ENCODE data around the gene SMIM35. TPM values are rescaled to one million over a fixed set of nuclear protein-coding genes. Genes with fewer than 3 reads are reported as not detected.

Gene SMIM35
- total and polyA plus RNA-seq, 2 of the 13 experiments (the other 11 are each of a cell fraction or from before 2014, with no cell fraction given), result not detected

DNA sequence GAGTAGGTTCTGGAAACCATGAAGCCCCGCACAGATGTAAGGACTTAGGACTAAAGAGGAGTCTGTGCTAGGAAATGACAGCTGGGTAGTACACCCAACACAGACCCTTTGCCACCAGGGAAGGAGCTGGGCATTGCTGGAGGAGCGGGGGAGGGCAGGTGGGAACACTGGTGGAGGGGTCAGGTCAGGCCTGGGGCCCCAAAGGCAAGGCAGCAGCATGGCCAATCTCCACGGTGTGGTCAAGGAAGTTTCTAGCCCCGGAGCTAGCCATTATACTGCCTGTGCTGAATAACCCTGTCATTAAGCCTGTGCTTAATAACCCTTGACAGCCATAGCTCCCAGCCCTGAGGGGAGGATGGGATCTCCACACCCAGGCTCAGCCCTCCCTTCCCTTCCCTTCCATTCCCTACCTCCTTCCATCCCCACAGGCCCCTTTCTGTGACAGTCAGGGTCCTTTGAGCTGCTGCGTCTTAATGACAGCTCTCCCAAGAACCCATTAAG is 7.8 kb downstream of the SMIM35 start:
- H4K20me1 ChIP-seq (ENCODE audit: insufficient read depth, low read length), result no peaks in the 10 kb centered on the region
- H3K79me2 ChIP-seq (ENCODE audit: insufficient read depth, low read length), result no peaks in the 10 kb centered on the region
- TF ChIP-seq, protein P1, sequence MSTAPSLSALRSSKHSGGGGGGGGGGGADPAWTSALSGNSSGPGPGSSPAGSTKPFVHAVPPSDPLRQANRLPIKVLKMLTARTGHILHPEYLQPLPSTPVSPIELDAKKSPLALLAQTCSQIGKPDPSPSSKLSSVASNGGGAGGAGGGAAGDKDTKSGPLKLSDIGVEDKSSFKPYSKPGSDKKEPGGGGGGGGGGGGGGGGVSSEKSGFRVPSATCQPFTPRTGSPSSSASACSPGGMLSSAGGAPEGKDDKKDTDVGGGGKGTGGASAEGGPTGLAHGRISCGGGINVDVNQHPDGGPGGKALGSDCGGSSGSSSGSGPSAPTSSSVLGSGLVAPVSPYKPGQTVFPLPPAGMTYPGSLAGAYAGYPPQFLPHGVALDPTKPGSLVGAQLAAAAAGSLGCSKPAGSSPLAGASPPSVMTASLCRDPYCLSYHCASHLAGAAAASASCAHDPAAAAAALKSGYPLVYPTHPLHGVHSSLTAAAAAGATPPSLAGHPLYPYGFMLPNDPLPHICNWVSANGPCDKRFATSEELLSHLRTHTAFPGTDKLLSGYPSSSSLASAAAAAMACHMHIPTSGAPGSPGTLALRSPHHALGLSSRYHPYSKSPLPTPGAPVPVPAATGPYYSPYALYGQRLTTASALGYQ (CRISPR knock-in tag; IDR thresholded peaks at IDR 0.05), result no peak
- no peak for TF ChIP-seq ZNF496 (CRISPR knock-in tag; IDR thresholded peaks at IDR 0.05; ENCODE audit: insufficient replicate concordance)
- TF ChIP-seq, protein P2, sequence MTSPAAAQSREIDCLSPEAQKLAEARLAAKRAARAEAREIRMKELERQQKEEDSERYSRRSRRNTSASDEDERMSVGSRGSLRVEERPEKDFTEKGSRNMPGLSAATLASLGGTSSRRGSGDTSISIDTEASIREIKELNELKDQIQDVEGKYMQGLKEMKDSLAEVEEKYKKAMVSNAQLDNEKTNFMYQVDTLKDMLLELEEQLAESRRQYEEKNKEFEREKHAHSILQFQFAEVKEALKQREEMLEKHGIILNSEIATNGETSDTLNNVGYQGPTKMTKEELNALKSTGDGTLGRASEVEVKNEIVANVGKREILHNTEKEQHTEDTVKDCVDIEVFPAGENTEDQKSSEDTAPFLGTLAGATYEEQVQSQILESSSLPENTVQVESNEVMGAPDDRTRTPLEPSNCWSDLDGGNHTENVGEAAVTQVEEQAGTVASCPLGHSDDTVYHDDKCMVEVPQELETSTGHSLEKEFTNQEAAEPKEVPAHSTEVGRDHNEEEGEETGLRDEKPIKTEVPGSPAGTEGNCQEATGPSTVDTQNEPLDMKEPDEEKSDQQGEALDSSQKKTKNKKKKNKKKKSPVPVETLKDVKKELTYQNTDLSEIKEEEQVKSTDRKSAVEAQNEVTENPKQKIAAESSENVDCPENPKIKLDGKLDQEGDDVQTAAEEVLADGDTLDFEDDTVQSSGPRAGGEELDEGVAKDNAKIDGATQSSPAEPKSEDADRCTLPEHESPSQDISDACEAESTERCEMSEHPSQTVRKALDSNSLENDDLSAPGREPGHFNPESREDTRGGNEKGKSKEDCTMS (CRISPR knock-in tag; conservative IDR thresholded peaks at IDR 0.05), result no peak
- in situ Hi-C loops (cut with HindIII; ENCODE audit: extremely low pct_ligation_motif_present, low pct_unique_long_range_greater_than_20kb), result no loop called here
- H3K4me3 ChIP-seq (replicated peaks in 1 of 3; ENCODE audit: insufficient read depth in 1 of 3, low read depth in 2 of 3, low read length in 3 of 3), result no peak overlapping the region
- POLR2A ChIA-PET, result no interaction called here
- H3K4me1 ChIP-seq (ENCODE audit: insufficient read depth, low read length), result peaks cover 55% of the 10 kb centered on the region
- CTCF ChIA-PET (ENCODE audit: low intra/inter-chr PET ratio, low total read pairs), result no interaction called here
- DNase-seq (ENCODE audit: low spot score), result no peak
- BruUV-seq (replicated peaks), result no TSS peak
- no peak overlapping the region for H2AFZ ChIP-seq (ENCODE audit: low read length)
- peaks cover 0 to 48% of the 10 kb centered on the region in 2 experiments; a peak in 4 of 5 replicates for H3K27me3 ChIP-seq (ENCODE audit: control insufficient read depth in 1 of 2, insufficient read depth in 2 of 2, low read length in 2 of 2)
- H3K36me3 ChIP-seq (replicated peaks in 1 of 2; ENCODE audit: control insufficient read depth in 1 of 2, insufficient read depth in 2 of 2, low read length in 2 of 2), result no peaks in the 10 kb centered on the region
- 41% methylated on average over 5 of the region's 5 CpGs for WGBS (ENCODE audit: low lambda C conversion rate)
- H3K9ac ChIP-seq (ENCODE audit: insufficient read depth, low read depth, low read length), result no peak overlapping the region
- no peak overlapping the region for H3K27ac ChIP-seq (ENCODE audit: extremely low read length, insufficient read depth, low read length)
- ATAC-seq, result no peak
- no peaks in the 10 kb centered on the region for H3K9me3 ChIP-seq (ENCODE audit: low read length)
- intact Hi-C loops (cut with micrococcal nuclease; ENCODE audit: unreplicated experiment), result no loop called here
- H3K4me2 ChIP-seq (ENCODE audit: low read depth, low read length), result no peak overlapping the region; the same call in 1 of the 2 replicates
- FAIRE-seq, result no peak
